Dermis blood vessel endothelial cell (primary cell): ENCODE results near the gene ST6GALNAC5. TPM values are rescaled to one million over a fixed set of nuclear protein-coding genes. Genes with fewer than 3 reads are reported as not detected.

Experiments used
- DNase-seq: peaks from one replicate; pipeline ENCODE4 v3.0.0; 2010
- total RNA-seq: library from RNA; depleted of rRNA; stranded (reverse); fragments of >200 nt; gene quantifications from 2 replicates; pipeline ENCODE4 v1.2.3, GENCODE V29; 2014

ST6GALNAC5 gene
- total RNA-seq, 1 donor from 2014 or later = not detected

DNA sequence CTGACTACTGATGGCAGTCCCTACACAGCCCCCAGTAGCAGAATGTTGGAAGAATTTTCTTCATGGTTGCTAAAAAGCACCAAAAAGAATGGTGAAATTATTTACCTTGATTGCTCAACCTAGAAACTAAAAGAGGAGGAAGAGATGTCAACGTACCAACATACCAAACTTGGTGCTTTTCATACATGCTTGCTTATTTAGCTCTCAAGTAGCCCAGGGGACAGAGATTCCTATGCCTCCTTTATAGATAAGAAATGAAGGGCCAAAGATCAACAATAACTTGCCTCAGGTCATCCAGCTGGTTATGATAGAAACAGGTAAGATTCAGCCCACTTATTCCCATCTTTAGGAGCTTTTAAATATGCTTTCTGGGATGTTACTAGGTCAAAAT is 181.3 kb downstream of the ST6GALNAC5 start:
- no peak for DNase-seq

DNA sequence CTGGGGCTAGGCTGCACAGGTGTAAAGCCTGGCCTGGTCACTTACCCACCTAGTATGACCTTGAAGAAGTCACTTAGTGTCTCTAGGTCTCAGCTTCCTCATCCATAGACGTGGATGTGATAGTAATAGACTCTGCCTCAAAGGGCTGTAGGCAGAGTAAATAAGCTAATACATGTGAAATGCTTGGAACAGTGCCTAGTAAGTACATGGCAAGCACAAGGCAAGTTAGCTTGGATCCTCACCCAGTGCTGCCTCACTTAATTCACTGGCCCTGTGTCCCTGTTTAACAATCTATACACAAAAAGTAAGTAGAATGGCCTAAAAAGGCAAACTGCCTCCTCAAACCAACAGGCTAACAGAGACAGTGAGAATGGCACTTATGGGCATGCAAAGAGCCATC is 184.1 kb downstream of the ST6GALNAC5 start:
- DNase-seq = no peak

DNA sequence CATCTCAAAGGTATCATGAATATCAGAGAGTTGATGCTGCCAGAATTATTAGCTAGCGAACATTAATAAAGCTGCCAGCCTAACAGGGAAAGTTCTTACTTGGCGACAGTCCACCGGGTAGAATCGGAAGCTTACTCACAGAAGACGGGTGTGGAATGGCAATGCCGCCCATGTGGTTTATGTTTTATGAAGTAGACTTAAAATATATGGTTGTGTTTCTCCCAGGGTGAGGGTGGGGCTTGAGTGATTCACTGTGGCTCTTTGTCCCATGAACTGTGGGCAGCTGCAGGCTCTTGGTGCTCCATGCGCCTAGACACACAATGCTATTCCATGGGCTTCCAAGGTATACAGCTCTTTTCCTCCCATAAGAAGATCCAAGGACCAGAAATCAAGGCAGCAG is 189.2 kb downstream of the ST6GALNAC5 start:
- no peak for DNase-seq

DNA sequence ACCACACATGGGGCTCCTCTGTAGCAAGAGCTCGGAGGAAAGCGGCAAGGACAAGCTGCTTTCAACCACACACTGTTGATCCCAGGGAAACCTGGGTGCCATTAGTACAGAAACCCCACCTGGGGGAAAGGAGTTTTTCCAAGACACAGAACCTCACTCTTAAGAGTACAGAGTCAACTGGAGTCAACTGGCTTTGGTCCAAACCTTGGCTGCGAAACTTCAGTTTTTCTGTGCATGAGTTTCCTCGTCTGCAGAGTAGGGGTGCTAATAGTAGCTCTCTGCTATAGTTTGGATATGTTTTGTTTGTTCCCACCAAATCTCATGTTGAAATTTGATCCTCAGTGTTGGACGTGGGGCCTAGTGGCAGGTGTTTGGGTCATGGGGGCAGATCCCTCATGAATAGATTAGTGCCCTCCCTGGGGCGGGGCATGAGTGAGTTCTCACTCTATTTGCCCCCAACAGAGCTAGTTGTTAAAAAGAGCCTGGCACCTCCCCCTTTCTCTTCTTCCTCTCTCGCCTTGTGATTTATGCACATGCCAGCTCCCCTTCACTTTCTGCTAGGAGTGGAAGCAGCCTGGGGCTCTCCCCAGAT is 190.8 kb downstream of the ST6GALNAC5 start:
- DNase-seq = no peak

DNA sequence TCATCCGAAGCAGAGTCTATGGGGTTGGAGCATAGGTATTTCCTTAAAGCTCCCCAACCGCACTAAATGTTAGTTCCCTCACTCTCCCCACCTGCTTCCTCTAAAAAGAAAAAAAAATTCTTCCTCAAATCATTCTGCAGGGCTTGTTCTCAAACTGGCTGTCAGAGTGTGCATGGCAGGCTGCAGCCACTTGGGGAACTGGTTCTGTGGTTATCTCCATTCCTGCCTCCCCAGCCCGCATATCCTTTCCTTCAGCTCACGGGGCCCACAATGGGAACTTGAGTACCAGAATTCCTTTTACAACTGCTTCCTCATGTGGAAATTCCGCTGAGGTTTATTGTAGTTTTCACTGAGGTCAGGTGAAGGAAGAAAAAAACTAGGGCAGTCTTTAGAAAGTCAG is 192.7 kb downstream of the ST6GALNAC5 start:
- DNase-seq = no peak

DNA sequence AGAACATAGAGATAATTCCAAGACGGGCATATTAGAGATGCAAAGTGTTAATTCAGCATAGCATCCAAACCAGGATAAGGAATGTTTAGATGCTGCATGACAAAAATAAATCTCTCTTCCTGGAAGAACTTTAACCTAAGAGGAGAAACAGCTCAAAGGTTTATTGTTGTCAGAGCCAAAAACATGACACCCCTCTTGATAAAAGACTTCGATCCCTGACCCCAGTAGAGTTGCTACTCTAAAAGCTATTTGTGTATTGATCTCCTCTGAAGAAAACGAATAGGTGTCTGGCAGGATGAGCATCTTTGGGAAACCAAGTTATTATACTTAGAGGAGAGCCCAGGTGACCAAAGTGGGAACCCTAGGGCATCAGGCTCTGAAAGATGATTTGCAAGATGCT is 193.9 kb downstream of the ST6GALNAC5 start:
- no peak for DNase-seq

DNA sequence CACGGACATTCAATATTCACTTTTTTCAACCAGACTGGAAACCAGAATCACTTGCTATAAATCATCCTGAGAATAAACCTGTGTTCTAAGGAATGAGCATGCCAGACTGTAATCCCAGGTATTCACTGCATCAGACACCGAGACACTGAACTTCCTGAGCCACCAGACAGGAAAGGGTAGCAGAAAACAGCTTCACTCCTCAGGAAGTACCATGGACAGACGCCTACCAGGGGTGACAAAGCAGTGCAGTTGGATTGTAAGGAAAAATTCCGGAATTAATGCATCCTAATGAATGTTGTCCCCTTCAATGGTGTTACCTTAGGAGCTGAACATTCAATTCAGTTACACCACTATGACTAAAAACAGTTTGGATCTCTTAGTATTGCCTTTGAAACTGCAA is 195.8 kb downstream of the ST6GALNAC5 start:
- DNase-seq = peak; percentile 20

DNA sequence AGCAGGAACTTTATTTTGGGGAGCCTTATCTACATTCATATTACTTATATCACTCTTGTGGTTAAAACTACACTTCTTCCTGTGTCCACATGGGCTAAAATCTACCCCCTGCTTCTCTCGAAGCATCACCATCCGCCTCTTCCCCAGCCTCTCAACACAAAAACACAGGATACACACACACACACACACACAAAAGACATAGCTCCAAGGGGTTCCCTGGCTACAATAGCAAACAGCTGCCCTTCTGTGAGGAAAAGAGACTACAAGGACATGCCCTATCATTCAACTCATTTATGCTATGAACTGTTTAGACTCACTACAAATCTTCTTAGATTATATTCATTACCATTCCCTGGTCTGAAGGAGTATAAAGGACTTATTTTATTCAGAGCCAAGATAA is 197.0 kb downstream of the ST6GALNAC5 start:
- no peak for DNase-seq

DNA sequence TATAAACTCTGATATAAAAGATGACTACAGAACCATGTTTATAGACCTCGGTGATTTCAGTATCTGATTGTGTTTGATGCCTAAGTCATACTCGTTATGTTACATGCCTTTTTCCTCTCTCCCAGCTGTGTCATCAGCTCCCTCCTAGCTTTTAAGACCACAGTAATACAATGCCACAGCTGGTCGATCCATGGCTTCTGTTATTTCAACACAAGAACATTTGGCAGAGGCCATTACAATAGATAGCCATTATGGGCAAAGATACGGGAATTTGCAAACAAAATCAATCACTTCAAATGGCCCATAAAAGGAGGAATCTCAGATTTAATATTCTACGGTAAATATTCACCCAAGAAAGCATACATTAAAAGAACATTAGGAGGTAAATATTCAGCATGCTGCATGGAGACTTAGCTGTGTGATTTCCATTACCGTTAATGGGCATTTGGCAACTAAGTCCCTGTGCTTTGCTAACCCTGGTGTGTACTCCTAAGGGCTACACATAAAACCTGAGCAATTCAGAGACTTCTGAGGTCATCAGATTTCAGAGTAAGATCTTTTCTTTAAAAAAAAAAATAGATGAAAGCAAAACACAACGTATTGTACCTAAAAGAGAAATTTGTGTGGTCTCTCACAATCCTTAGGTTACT is 198.5 kb downstream of the ST6GALNAC5 start:
- DNase-seq = no peak

DNA sequence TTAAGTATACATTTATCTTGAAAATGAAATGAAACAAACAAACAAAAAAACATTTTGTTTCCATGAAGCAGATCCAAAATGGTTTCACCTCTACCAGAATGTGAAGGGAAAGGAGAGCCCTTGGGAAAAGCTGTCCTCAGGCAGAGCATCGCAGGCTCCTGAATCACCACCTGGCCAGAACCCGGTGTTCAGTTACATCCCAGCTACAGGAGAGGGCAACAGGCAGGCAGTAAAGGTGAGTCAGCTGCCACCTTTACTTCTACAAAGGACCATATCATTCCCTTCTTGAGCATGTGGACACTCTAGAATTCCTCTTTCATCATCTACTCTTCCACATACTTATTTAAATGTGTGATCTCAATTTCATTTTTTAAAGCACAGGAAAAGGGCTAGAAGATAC is 200.7 kb downstream of the ST6GALNAC5 start:
- DNase-seq = no peak

DNA sequence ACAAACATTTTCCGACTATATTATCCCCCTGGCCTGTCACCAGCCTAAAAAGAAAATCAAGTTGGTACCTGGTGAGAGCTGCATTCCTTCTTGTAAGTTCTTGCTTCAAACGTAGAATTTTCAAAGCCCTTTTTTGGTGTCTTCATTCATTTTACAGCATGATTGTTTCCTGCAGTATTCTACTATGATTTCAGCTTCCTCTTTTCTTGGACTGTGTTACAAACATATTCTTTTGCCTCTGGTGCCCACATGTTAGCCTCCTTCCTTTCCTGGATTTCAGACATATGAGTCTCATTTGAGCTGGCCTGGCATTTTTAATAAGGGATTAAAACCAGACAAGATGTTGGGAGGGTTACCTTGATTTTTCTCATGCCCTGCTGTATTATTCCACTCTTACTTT is 209.5 kb downstream of the ST6GALNAC5 start:
- DNase-seq = no peak

DNA sequence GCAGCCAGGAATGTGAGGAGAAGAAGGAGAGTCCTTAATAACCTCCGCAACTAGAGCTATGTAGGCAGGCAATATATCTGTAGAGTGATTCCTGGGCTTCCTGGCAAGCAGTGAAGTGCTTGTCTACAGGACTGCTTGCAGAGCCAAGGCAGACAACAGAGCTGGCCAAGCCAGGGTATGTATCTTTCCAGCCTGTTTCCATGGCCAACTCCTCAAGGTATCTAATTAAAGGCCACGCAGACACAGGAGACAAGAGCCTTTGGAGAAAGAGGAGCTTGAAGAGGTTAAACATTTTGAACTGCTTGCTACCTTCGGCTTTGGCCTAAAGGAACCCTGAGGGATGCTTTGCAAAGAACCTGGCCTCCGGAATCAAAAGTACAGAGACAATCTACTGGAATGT is 214.6 kb downstream of the ST6GALNAC5 start:
- no peak for DNase-seq

DNA sequence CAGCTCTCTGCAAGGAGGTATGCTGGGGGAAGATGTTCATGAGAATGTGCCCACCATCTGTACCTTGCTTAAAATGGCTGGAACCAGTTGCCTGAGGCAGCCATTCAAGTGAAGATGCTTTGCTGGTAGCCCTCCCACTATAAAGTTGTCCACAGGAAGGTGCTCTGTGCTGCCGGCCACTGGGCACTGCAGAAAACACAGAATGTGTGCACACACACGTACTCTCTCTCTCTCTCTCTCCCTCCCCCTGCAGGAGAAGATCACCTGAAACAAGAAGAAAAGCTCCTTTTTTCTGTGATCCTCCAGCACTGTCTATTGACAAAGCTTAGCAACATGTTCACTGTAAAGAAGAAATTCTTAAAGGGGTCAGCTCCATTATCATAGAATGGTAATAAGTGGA is 217.2 kb downstream of the ST6GALNAC5 start:
- no peak for DNase-seq

DNA sequence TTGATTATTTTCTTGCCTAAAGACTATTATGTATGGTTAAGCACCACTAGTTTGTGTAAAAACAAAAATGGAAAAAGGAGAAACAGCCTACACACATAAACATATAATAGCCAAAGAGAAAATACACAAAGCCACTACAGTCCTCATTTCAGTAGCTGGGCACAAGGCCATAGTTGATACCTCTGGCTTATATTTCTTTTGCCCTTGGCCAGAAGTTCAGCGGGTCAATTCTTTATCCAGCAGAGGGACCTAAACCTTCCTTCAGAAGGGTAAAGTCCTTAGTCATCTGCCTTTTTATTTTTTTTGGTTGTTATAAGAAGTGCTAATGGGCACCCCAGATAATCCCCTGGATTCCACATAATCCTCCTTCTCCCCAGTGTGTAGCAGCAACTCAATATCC is 217.8 kb downstream of the ST6GALNAC5 start:
- no peak for DNase-seq

DNA sequence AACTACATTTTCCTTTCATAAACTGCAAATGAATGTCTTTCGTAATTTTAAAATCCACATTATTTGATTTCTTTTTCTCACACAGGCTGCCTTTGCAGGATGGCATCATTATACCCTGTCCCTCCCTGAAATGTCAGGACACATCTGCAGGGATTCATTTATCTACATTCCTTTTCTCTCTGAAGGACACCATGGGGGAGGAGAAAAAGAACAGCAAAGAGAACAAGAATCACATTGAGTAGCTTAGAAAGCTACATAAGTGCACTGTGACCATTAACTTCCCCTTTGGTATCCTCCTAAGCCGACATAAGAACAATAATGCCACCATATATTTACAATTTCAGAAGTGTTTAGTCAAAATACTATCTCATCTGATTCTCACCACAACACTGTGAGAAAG is 222.5 kb downstream of the ST6GALNAC5 start:
- DNase-seq = no peak

DNA sequence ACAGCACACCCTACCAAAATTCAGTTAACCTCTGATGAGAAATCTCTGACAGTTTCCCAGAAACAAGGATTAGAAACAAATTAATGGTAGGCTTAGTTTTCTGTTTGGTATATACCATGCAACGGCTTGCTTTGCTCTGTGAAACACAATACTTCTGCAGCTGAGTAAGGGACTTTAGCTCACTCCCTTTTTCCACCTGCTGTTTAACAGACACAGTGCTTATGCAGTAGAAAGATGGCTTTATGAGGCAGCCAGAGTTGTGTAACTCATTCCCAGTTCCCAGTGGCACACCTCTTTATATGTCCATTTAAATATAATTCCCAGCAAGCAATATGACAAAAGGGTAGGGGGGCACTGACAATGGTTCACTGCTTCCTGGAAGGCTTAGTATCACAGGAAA is 228.0 kb downstream of the ST6GALNAC5 start:
- DNase-seq = no peak

DNA sequence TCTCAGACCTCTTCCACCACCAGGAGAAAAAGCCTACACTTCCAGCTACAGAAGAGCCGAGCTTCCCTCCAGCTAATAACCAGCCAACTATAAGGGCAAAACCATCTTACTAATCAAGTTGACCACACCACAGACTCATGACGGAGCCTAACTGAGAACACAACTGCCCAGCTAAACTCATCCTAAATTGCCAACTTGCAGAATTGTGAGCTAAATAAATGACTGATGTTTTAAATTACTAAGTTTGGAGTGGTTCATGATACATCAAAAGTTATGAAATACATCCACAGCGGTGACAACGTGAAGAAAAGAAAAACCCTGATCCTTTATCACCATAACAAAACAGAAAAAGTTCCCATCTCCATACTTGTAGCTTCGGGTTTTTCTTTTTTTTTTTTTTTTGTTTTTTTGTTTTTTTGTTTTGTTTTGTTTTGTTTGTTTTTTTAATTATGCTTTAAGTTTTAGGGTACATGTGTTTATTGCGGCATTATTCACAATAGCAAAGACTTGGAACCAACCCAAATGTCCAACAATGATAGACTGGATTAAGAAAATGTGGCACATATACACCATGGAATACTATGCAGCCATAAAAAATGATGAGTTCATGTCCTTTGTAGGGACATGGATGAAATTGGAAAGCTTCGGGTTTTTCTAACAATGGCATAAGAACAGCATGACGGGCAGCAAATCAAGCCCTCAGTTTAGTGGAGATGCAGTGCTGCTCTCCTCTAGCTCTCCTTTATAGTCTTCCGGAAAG is 229.4 kb downstream of the ST6GALNAC5 start:
- no peak for DNase-seq

DNA sequence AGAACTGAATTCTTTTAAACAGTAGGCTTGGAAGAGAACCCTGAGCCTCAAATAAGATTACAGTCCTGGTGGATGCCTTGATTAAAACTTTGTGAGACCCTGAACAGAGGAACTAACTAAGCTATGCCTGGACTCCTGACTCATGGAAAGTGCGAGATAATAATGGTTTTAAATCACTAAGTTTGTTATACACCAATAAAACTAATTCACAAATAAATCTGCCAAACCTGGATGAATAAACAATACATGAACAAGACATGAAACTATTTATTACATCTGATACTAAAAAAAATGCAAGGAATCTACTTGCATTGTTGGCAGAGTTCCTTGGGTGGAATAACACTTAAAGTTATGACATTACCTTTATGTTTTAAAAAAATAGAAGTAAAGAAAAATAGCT is 233.6 kb downstream of the ST6GALNAC5 start:
- no peak for DNase-seq

DNA sequence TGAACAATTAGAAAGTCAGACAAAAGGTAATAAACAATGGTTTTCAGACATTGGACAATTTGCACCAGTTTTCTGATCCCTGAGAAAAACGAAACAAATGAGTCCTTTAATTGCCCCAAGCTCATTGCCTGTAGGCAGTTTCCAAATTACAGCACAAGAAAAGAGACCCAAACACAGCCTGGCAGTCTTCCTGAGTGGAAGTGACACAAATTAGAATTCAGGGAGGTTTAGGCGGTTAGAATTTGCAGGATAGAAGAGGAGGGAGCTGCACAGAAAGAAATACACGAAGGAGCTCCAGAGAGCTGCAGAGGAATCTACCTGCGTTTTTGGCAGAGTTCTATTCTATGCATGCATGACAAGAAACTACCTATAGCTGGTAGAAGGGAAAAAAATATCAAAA is 236.2 kb downstream of the ST6GALNAC5 start:
- DNase-seq = no peak

DNA sequence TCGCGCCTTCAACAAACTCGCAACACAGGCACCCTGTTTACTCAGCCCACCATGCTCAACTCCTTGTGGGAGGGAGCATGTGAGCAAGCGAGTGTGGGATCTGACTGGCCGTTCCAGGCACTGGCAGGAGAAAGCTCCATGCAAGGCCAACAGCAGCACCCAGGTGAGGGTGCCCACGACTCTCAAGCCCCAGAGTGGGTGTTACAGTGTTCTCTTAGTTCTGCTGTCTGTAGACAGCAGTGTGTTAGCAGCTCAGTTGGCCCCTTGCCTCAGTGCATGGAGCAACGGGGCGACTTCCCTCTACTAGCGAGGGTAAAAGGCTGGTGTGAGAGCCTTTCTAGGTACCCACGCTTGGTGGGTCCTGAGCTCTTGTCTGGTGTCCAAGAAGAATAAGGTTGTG is 237.4 kb downstream of the ST6GALNAC5 start:
- DNase-seq = no peak
